HepG2 (cell line): Measurements from ENCODE around the gene HNRNPH2. TPM values are rescaled to one million over a fixed set of nuclear protein-coding genes. Genes with fewer than 3 reads are reported as not detected.

Experiments
- ATAC-seq: fragments of 200-7000 bp; cut with Tn5 transposase; 3 replicates; pipeline ENCODE4 v1.9.1; 2020; ENCODE audit warnings: mild to moderate bottlenecking, moderate library complexity
- BruUV-seq: library from RNA; stranded (reverse); fragments of 400-500 nt; replicated peaks from 2 replicates; lab custom pipeline; 2021; lab: Mats Ljungman, UMichigan
- CTCF ChIA-PET: fragments of 300-600 bp; formaldehyde crosslinking; extraction: SDS; loops from one replicate; lab custom pipeline; 2021; ENCODE audit warnings: low total read pairs, inconsistent platforms, low intra/inter-chr PET ratio; lab: Yijun Ruan, JAX
- POLR2A ChIA-PET: fragments of 350-600 bp; sonication (Branson Sonifier 250); formaldehyde crosslinking; loops from one replicate; lab custom pipeline; 2020; ENCODE audit warnings: antibody characterized with exemption, inconsistent platforms; lab: Yijun Ruan, JAX
- DNase-seq: peaks from one replicate; pipeline ENCODE4 v3.0.0-alpha.2; 2015; ENCODE audit warnings: low spot score
- FAIRE-seq: peaks from 3 replicates; lab custom pipeline; 2011; peaks lifted over from hg19 to GRCh38; lab: Jason Lieb, UNC
- H2AFZ ChIP-seq: one replicate; pipeline ENCODE4 v1.6.1; 2011; ENCODE audit warnings: low read length, inconsistent platforms
- H3K27ac ChIP-seq: fragments of 300-600 bp; 3 replicates; pipeline ENCODE4 v1.8.0; 2011; ENCODE audit warnings: mixed run types, mild to moderate bottlenecking, mixed read lengths, low read length, inconsistent platforms; ENCODE audit not compliant: insufficient read depth; ENCODE audit errors: extremely low read length
- H3K27me3 ChIP-seq, 2 experiments: fragments of 200-600 bp in 1 of 2; 2 replicates in 1 of 2; 3 replicates in 1 of 2; pipeline versions ENCODE4 v1.6.0 to v1.8.0; 2011; ENCODE audit warnings: low read length in 2 of 2, mild to moderate bottlenecking in 2 of 2, moderate library complexity in 2 of 2, inconsistent platforms in 1 of 2; ENCODE audit not compliant: insufficient read depth in 2 of 2, control insufficient read depth in 1 of 2
- H3K36me3 ChIP-seq, 2 experiments: fragments of 200-600 bp in 1 of 2; replicated peaks in 1 of 2; 2 replicates in 1 of 2; 3 replicates in 1 of 2; pipeline versions ENCODE4 v1.5.1 to v1.8.0; 2011; ENCODE audit warnings: low read length in 2 of 2, inconsistent platforms in 1 of 2; ENCODE audit not compliant: insufficient read depth in 2 of 2, control insufficient read depth in 1 of 2
- H3K4me1 ChIP-seq: 2 replicates; pipeline ENCODE4 v1.5.1; 2012; ENCODE audit warnings: low read length, inconsistent platforms; ENCODE audit not compliant: insufficient read depth
- H3K4me2 ChIP-seq: 2 replicates; pipeline ENCODE4 v1.6.0; 2011; ENCODE audit warnings: low read depth, low read length, inconsistent platforms
- H3K4me3 ChIP-seq, 3 experiments: fragments of 200-600 bp in 1 of 3; sonication (generic), shearing (Covaris generic) in 1 of 3; replicated peaks in 1 of 3; 2 replicates each; pipeline ENCODE4 v1.5.1; 2011 to 2016; ENCODE audit warnings: low read length in 3 of 3, inconsistent platforms in 2 of 3, low read depth in 2 of 3, mild to moderate bottlenecking in 2 of 3, control low read depth in 1 of 3, mixed read lengths in 1 of 3; ENCODE audit not compliant: insufficient read depth in 1 of 3
- H3K79me2 ChIP-seq: one replicate; pipeline ENCODE4 v1.6.1; 2011; ENCODE audit warnings: low read length, inconsistent platforms; ENCODE audit not compliant: insufficient read depth
- H3K9ac ChIP-seq: 2 replicates; pipeline ENCODE4 v1.6.0; 2011; ENCODE audit warnings: mild to moderate bottlenecking, low read depth, low read length, inconsistent platforms; ENCODE audit not compliant: insufficient read depth
- H3K9me3 ChIP-seq: 2 replicates; pipeline ENCODE4 v1.5.1; 2012; ENCODE audit warnings: mild to moderate bottlenecking, low read length
- H4K20me1 ChIP-seq: 2 replicates; pipeline ENCODE4 v1.6.0; 2011; ENCODE audit warnings: inconsistent platforms, mild to moderate bottlenecking, low read length, moderate library complexity; ENCODE audit not compliant: insufficient read depth
- ATRX ChIP-seq: sonication (generic); formaldehyde crosslinking; IDR thresholded peaks from 2 replicates; pipeline ENCODE4 v1.4.0; 2020; ENCODE audit warnings: missing genetic modification reagents, borderline replicate concordance
- CBX1 ChIP-seq: IDR thresholded peaks from one replicate; pipeline ENCODE4 v1.6.1; 2016; ENCODE audit warnings: antibody characterized with exemption, low read depth
- SP5 ChIP-seq: IDR thresholded peaks from 2 replicates; pipeline ENCODE4 v1.6.1; 2016; ENCODE audit warnings: low read depth, borderline replicate concordance
- ZBTB37 ChIP-seq: sonication (generic); formaldehyde crosslinking; IDR thresholded peaks from 2 replicates; pipeline ENCODE4 v1.4.0; 2020; ENCODE audit warnings: mild to moderate bottlenecking, missing genetic modification reagents
- ZFP91 ChIP-seq: sonication (generic); formaldehyde crosslinking; IDR thresholded peaks from 2 replicates; pipeline ENCODE4 v1.9.0; 2022; ENCODE audit warnings: missing genetic modification reagents, mild to moderate bottlenecking, borderline replicate concordance
- ZNF609 ChIP-seq: sonication (generic); formaldehyde crosslinking; IDR thresholded peaks from 2 replicates; pipeline ENCODE4 v1.4.0; 2020; ENCODE audit warnings: mild to moderate bottlenecking, missing genetic modification reagents, borderline replicate concordance
- WGBS: methylation state at CpG from one replicate; pipeline ENCODE4 v1.1.6; 2017; ENCODE audit warnings: low lambda C conversion rate; 5-methylcytosine and 5-hydroxymethylcytosine counted together
- in situ Hi-C: cut with HindIII; loops from 2 replicates; pipeline ENCODE4 v1.10.0; 2017; ENCODE audit warnings: low pct_unique_long_range_greater_than_20kb; ENCODE audit not compliant: extremely low pct_ligation_motif_present
- intact Hi-C: fragments of 100-400 bp; cut with micrococcal nuclease; formaldehyde crosslinking; loops from one replicate; pipeline ENCODE4 v1.10.0; 2022; ENCODE audit not compliant: unreplicated experiment
- polyA plus RNA-seq, 8 experiments: library from polyadenylated mRNA; depleted of rRNA in 3 of 8; stranded (reverse) in 7 of 8; unstranded in 1 of 8; fragments of >200 nt; fragmentation: Illumina TruSeq in 4 of 8; extraction: Trizol in 4 of 8; gene quantifications; 2 replicates each; pipeline versions ENCODE4 v1.2.1 to v1.2.3, GENCODE V29; 2011 to 2016; ENCODE audit warnings: low read depth in 4 of 8, missing spikeins in 1 of 8, mixed read lengths in 1 of 8; ENCODE audit not compliant: insufficient read depth in 1 of 8
- total RNA-seq, 5 experiments: library from RNA; depleted of rRNA; stranded (reverse); fragments of >200 nt; fragmentation: Illumina TruSeq; extraction: Trizol; gene quantifications; 2 replicates each; pipeline ENCODE4 v1.2.3, GENCODE V29; 2016; ENCODE audit warnings: low read depth in 1 of 5
- TF ChIP-seq, protein P1 (sequence below): IDR thresholded peaks from 2 replicates; pipeline ENCODE4 v1.6.1; 2016
- TF ChIP-seq, protein P2 (sequence below): sonication (generic); formaldehyde crosslinking; IDR thresholded peaks from 2 replicates; pipeline ENCODE4 v1.5.0; 2020; ENCODE audit warnings: mild to moderate bottlenecking, missing genetic modification reagents

HNRNPH2 gene
- total and polyA plus RNA-seq, 2 of the 13 experiments (the other 11 are each of a cell fraction or from before 2014, with no cell fraction given): 23.8 to 56.9 TPM

- ChIA-PET POLR2A (no interaction called here), CTCF (no interaction called here)
- no TSS peak for BruUV-seq
- no peak overlapping the region for H3K4me3 ChIP-seq
- WGBS: 70% methylated on average over 5 of the region's 6 CpGs
- H3K9me3 ChIP-seq: no peaks in the 10 kb centered on the region
- ATAC-seq (no peak), DNase-seq (no peak), FAIRE-seq (no peak)
- H3K9ac ChIP-seq: no peak overlapping the region
- H4K20me1 ChIP-seq: no peaks in the 10 kb centered on the region
- no peaks in the 10 kb centered on the region for H3K36me3 ChIP-seq
- no peak overlapping the region for H3K27ac ChIP-seq
- H2AFZ ChIP-seq: no peak overlapping the region
- TF ChIP-seq SP5: no peak
- no peak for TF ChIP-seq ZBTB37 (CRISPR knock-in tag)
- TF ChIP-seq, protein P1, sequence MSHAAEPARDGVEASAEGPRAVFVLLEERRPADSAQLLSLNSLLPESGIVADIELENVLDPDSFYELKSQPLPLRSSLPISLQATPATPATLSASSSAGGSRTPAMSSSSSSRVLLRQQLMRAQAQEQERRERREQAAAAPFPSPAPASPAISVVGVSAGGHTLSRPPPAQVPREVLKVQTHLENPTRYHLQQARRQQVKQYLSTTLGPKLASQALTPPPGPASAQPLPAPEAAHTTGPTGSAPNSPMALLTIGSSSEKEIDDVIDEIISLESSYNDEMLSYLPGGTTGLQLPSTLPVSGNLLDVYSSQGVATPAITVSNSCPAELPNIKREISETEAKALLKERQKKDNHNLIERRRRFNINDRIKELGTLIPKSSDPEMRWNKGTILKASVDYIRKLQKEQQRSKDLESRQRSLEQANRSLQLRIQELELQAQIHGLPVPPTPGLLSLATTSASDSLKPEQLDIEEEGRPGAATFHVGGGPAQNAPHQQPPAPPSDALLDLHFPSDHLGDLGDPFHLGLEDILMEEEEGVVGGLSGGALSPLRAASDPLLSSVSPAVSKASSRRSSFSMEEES (CRISPR knock-in tag): no peak
- TF ChIP-seq CBX1: no peak
- TF ChIP-seq ZFP91: no peak
- TF ChIP-seq, protein P2, sequence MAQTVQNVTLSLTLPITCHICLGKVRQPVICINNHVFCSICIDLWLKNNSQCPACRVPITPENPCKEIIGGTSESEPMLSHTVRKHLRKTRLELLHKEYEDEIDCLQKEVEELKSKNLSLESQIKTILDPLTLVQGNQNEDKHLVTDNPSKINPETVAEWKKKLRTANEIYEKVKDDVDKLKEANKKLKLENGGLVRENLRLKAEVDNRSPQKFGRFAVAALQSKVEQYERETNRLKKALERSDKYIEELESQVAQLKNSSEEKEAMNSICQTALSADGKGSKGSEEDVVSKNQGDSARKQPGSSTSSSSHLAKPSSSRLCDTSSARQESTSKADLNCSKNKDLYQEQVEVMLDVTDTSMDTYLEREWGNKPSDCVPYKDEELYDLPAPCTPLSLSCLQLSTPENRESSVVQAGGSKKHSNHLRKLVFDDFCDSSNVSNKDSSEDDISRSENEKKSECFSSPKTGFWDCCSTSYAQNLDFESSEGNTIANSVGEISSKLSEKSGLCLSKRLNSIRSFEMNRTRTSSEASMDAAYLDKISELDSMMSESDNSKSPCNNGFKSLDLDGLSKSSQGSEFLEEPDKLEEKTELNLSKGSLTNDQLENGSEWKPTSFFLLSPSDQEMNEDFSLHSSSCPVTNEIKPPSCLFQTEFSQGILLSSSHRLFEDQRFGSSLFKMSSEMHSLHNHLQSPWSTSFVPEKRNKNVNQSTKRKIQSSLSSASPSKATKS: no peak
- no peak for TF ChIP-seq ATRX (CRISPR knock-in tag)
- TF ChIP-seq ZNF609 (CRISPR knock-in tag): no peak
- no peaks in the 10 kb centered on the region; a peak in 1 of 5 replicates for H3K27me3 ChIP-seq
- H3K4me1 ChIP-seq: no peaks in the 10 kb centered on the region
- in situ Hi-C loops (no loop called here), intact Hi-C loops (no loop called here)
- no peak overlapping the region for H3K4me2 ChIP-seq
- peaks cover 6% of the 10 kb centered on the region for H3K79me2 ChIP-seq
Measured at GRCh38 chrX:101386542-101386885, 21.5 kb upstream of the HNRNPH2 start.
